Activated CD4-positive, alpha-beta T cell treated with anti-CD3 and anti-CD28 coated beads for 4 hours (primary cell): ENCODE data around the gene GRM7.
"Not testable (repeated sequence)": the region's sequence is repeated elsewhere in the genome, so short reads cannot be mapped to it uniquely, and the experiment has no call there.

Experiments
- DNase-seq, 2 donors: peaks; one replicate each; pipeline ENCODE4 v3.0.0-alpha.2; 2020

The GRM7 gene

DNA sequence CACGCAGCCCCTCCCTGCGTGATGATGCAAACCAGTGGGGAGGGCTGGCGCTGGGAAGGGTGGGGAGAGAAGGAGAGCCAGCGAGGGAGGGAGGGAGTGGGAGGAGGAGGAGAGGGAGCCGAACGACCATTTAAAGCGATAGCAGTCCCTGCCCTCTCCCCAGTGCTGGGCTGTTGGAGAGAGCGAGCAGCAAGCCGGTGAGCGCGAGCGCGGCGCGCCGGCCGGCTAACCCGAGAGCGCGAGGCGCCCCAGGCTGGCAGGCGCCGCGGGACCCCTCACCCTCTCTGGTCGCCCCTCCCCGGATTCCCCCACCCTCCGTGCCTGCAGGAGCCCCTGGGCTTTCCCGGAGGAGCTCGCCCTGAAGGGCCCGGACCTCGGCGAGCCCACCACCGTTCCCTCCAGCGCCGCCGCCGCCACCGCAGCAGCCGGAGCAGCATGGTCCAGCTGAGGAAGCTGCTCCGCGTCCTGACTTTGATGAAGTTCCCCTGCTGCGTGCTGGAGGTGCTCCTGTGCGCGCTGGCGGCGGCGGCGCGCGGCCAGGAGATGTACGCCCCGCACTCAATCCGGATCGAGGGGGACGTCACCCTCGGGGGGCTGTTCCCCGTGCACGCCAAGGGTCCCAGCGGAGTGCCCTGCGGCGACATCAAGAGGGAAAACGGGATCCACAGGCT lies at the start of gene GRM7:
GRM7 (plus strand) TSS at position 162 of the 671 bp plus-strand sequence.
- DNase-seq: no peak

DNA sequence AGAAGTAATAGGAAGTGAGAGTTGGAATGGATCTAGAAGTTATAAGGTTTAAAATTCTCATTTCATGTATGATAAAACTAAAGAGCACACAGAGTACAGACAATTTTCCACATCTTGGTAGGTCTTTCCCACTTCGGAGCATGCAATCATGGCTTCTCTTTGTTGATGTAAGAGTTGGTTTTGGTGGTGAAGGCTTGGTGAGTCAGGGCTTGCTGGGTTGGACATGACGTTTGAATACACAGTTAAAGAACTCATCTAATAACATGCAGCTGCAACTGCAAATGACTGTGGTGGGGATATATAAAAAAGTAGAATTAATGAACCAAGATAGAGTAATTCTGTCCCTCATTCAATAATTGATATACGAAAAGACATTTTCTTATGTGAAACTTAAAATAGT lies 39.5 kb upstream of the GRM7 start:
- DNase-seq: no peak

GRCh38 chr3:6825524-6825923 lies 35.4 kb upstream of the GRM7 start:
- DNase-seq: no peak

- DNase-seq: no peak
Observed at GRCh38 chr3:6827453-6827852, 33.5 kb upstream of the GRM7 start.

GRCh38 chr3:6844723-6845122 lies 16.2 kb upstream of the GRM7 start:
- DNase-seq: no peak

GRCh38 chr3:6854184-6854583 lies 6.7 kb upstream of the GRM7 start:
- no peak for DNase-seq

DNA sequence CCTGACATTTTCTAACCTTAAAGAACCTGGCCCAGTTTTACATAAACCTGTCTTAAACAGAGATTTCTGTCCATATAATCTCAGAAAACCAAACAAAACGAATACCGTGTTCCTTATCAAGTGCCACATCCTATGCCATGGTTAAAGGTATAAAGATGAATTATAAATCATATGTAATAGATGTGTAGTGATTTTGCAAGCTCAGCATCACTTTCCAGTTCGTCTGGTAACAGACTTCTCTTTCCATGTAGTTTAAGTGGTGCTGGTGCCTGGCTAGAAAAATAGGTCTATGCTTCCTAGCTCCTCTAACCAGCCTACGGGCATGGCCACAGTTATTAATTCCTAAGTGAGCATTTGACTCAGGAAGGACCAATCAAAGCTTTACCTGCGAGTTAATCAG lies 3.4 kb upstream of the GRM7 start:
- DNase-seq: no peak

DNA sequence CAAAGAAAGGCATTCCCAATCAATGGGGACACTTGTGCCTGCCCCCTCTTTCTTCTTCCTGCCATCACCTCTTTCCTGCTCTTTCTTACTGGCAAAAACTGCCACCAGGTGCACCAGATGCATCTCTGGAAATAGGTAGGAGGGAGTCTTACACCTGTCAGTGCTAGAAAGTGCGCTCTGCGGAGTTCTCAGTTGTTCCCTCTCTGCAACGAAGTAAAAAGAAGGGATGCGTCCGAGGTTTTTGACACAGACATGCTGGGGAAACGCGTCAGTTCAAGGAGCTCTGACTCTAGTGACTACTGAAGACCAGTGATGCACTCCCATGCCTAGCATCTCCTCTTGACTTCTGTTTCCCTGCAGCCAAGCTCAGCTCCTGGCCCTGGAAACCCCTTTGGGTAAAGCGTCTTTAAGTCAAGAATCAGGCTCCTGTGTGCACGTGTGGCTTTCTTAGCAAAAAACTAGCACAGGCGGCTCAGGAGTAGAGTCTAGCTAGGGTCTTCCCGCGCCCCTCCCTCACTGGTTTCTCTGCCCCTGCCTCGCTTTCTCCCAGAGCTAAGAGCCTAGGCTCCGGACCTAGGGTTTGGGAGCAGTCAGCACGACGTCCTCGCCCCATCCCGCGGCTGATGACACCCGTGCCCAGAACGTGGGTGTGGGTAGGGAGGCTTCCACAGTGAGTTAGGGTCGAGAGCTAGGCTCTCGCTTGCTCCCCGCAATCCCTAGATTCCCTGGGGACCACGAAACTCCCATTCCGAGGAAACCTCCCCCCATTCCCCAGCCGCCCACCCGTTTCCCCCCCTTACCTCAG lies 564 bp upstream of the GRM7 start:
- DNase-seq: no peak

DNA sequence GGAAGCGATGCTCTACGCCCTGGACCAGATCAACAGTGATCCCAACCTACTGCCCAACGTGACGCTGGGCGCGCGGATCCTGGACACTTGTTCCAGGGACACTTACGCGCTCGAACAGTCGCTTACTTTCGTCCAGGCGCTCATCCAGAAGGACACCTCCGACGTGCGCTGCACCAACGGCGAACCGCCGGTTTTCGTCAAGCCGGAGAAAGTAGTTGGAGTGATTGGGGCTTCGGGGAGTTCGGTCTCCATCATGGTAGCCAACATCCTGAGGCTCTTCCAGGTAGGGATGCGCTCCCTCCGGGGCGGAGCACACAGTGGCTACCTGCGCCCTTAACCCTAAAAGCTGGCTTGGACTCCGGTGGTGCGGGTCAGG lies 698 bp downstream of the GRM7 start:
- DNase-seq: no peak

- DNase-seq: no peak
Observed at GRCh38 chr3:6862041-6862879, 1.3 kb downstream of the GRM7 start.

GRCh38 chr3:6862880-6863195 lies 1.9 kb downstream of the GRM7 start:
- no peak for DNase-seq

DNA sequence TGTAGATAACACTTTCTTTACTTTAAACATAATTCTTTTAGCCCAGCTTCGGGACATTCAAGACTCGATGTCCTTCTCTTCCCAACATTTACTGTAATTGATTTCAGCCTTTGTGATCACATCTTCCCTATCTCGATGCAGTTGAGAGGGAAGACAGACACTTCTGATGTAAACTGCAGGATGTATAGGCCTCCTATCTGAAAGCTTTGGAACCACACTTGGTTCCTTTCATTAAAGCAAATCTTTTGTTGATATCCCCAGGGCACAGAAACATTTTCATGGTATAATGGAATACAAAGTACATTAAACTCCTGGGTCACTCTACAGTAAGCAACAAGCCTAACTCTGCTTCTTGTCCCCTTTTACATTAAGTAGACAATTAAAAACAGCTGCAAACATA lies 6.4 kb downstream of the GRM7 start:
- no peak for DNase-seq

- no peak for DNase-seq
Observed at GRCh38 chr3:6878731-6879130, 17.8 kb downstream of the GRM7 start.

- no peak for DNase-seq
Observed at GRCh38 chr3:6912240-6912639, 51.3 kb downstream of the GRM7 start.

DNA sequence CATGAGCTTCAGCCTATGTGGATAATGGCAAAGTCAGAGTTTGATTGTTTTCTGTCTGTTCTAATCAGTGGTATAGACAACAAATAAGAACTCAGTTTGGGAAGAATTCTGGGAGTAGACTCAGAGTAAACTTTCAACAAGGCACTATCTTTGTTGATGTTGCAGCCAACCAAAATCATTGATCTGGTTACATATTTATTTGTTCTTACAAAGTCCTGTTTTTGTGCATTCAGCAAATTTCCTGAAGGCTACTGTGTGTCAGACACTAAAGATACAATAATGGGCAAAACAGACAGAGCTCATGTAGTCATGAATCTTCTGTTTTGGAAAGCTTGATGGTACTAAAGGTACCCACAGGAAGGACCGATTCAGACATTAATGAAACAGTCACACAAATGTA lies 55.0 kb downstream of the GRM7 start:
- DNase-seq: no peak

DNA sequence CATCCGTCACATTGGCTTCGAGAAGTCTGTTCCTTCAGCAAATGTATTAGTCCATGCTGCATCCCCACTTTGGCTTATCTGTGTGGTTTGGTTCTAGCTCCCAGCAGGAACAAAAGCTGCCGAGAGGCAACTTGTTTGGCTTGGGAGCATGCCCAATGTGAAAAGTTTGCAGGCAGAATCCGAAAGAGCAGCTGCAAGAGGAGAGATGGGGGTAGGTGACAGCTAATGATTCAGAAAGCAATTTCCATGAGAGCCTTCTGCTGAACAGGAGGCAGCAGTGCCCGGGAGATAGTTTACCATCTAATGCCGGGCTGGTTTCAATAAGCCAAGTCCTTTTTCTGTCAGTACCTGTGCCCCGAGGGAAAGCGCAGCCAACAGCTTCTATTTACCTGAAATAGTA lies 60.2 kb downstream of the GRM7 start:
- DNase-seq: no peak

GRCh38 chr3:6921876-6922275 lies 61.0 kb downstream of the GRM7 start:
- no peak for DNase-seq

- DNase-seq: no peak
Observed at GRCh38 chr3:6928064-6928463, 67.1 kb downstream of the GRM7 start.

DNA sequence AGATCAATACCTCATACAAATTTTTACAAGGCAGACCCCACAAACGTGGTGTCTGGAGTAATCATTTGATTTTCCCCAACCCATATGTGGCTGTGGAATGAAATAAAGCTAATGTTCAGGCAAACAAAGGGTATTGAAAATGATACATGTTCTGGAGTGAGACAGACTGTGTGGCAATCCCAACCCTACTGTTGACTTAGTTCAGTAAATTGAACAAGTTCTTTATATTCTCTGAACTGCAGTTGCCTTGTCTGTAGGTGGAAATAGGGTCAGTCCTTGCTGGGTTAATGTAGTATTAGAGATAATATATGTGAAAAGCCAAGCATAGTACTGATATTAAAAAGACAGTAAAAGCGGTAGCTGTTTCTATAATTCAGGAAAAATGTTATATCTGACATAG lies 69.0 kb downstream of the GRM7 start:
- DNase-seq: no peak

GRCh38 chr3:6935418-6935817 lies 74.5 kb downstream of the GRM7 start:
- DNase-seq: not testable (repeated sequence)

DNA sequence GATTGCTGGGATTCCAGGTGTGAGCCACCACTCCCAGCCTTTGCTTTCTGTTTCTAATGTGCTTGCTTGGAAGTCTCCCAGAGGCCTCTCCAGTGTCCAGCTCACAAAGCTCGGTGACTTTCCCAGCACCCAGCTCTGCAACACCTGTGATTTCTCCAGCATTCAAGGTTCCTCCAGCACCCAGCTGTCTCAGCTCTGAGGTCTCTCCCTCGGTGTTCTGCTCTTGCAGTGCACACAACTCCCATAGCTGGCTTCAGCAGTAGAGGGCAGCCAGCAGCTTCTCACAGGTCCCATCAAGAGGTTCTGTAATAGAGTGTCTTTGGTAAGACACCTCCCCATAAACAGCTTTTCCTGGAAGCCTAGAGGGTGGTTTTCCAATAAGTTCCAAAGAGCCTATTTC lies 75.1 kb downstream of the GRM7 start:
- DNase-seq: no peak

- DNase-seq: no peak
Observed at GRCh38 chr3:6962801-6963200, 101.9 kb downstream of the GRM7 start.

GRCh38 chr3:6965881-6966280 lies 105.0 kb downstream of the GRM7 start:
- DNase-seq: no peak

DNA sequence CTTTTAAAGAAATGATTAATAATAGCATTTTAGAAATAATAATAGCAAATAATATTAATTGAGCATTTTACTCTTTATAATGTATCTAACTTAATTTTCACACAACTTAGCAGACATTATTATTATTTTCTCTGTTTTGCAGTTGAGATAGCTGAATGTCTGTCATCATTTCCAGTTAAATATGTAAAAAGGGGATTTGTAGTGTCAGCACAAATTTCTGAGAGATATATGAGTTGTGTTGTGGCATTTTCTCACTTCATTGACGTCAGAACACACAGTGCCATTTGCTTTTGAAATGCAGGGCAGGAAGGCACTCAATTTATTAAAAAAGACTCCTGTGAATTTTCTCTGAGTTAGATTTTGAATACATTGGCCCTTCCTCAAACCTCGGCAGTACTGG lies 111.0 kb downstream of the GRM7 start:
- no peak for DNase-seq
